Neural crest cell (in vitro differentiated cells): ENCODE data around the gene SHC1. TPM values are rescaled to one million over a fixed set of nuclear protein-coding genes. Genes with fewer than 3 reads are reported as not detected.
A peak's percentile ranks its signal among the peaks of the same experiment; 100 is the strongest.

Experiments used
- DNase-seq: peaks from one replicate; pipeline ENCODE4 v3.0.0; 2021; ENCODE audit warnings: low read depth, mixed read lengths, low spot score
- H3K27ac Mint-ChIP-seq: one replicate; pipeline ENCODE4 v1.8.0; 2021; ENCODE audit warnings: mild to moderate bottlenecking, mixed read lengths; ENCODE audit not compliant: unreplicated experiment
- H3K27me3 Mint-ChIP-seq: 2 replicates; pipeline ENCODE4 v1.8.0; 2021; ENCODE audit warnings: low read depth, mild to moderate bottlenecking, mixed read lengths
- H3K36me3 Mint-ChIP-seq: 2 replicates; pipeline ENCODE4 v1.8.0; 2021; ENCODE audit warnings: low read depth, mild to moderate bottlenecking, mixed read lengths
- H3K4me1 Mint-ChIP-seq: 2 replicates; pipeline ENCODE4 v1.8.0; 2021; ENCODE audit warnings: mixed read lengths
- H3K4me3 Mint-ChIP-seq: one replicate; pipeline ENCODE4 v1.8.0; 2021; ENCODE audit warnings: mild to moderate bottlenecking, mixed read lengths
- H3K9me3 Mint-ChIP-seq: 2 replicates; pipeline ENCODE4 v1.8.0; 2021; ENCODE audit warnings: mixed read lengths
- CTCF ChIP-seq: fragments of 200-600 bp; sonication (generic); conservative IDR thresholded peaks from 2 replicates; pipeline ENCODE4 v1.5.0; 2021; ENCODE audit warnings: antibody characterized with exemption, mild to moderate bottlenecking
- total RNA-seq: library from RNA; stranded (reverse); gene quantifications from 2 replicates; pipeline ENCODE4 v1.2.1, GENCODE V29; 2021

The SHC1 gene
- total RNA-seq, 1 donor from 2014 or later = 92.9 TPM

GRCh38 chr1:154955039-154955717, 15.4 kb downstream of the SHC1 start:
- Mint-ChIP-seq H3K36me3 (no peaks in the 10 kb centered on the region), H3K27me3 (no peaks in the 10 kb centered on the region), H3K9me3 (no peaks in the 10 kb centered on the region), H3K4me3 (peak overlapping the region; percentile 90), H3K4me1 (peaks cover 53% of the 10 kb centered on the region), H3K27ac (peak overlapping the region; percentile 98)
- DNase-seq = no peak
- no peak for TF ChIP-seq CTCF

GRCh38 chr1:154954541-154954940, 16.0 kb downstream of the SHC1 start:
- H3K4me3 Mint-ChIP-seq = peak overlapping the region; percentile 90
- H3K9me3 Mint-ChIP-seq = no peaks in the 10 kb centered on the region
- DNase-seq = no peak
- peak overlapping the region; percentile 98 for H3K27ac Mint-ChIP-seq
- H3K27me3 Mint-ChIP-seq = no peaks in the 10 kb centered on the region
- H3K4me1 Mint-ChIP-seq = peaks cover 53% of the 10 kb centered on the region
- TF ChIP-seq CTCF = no peak
- H3K36me3 Mint-ChIP-seq = no peaks in the 10 kb centered on the region

- H3K27ac Mint-ChIP-seq = no peak overlapping the region
- no peak for DNase-seq
- H3K4me1 Mint-ChIP-seq = peaks cover 53% of the 10 kb centered on the region
- H3K36me3 Mint-ChIP-seq = no peaks in the 10 kb centered on the region
- no peak overlapping the region for H3K4me3 Mint-ChIP-seq
- H3K27me3 Mint-ChIP-seq = no peaks in the 10 kb centered on the region
- no peaks in the 10 kb centered on the region for H3K9me3 Mint-ChIP-seq
- no peak for TF ChIP-seq CTCF
Measured at GRCh38 chr1:154953611-154954038, 16.9 kb downstream of the SHC1 start.

- Mint-ChIP-seq H3K27me3 (no peaks in the 10 kb centered on the region), H3K27ac (peak overlapping the region; percentile 90), H3K4me1 (peaks cover 53% of the 10 kb centered on the region), H3K9me3 (no peaks in the 10 kb centered on the region), H3K4me3 (peak overlapping the region; percentile 44), H3K36me3 (no peaks in the 10 kb centered on the region)
- no peak for DNase-seq
- no peak for TF ChIP-seq CTCF
Measured at GRCh38 chr1:154952664-154953063, 17.9 kb downstream of the SHC1 start.

- no peaks in the 10 kb centered on the region for H3K27me3 Mint-ChIP-seq
- H3K36me3 Mint-ChIP-seq = no peaks in the 10 kb centered on the region
- no peaks in the 10 kb centered on the region for H3K9me3 Mint-ChIP-seq
- H3K4me1 Mint-ChIP-seq = peaks cover 49% of the 10 kb centered on the region
- peak overlapping the region; percentile 67 for H3K27ac Mint-ChIP-seq
- no peak for TF ChIP-seq CTCF
- DNase-seq = no peak
- peak overlapping the region; percentile 44 for H3K4me3 Mint-ChIP-seq
Measured at GRCh38 chr1:154951901-154952657, 18.5 kb downstream of the SHC1 start.
